Calu3 (cell line): ENCODE measurements around the gene MARCHF6. TPM values are rescaled to one million over a fixed set of nuclear protein-coding genes. Genes with fewer than 3 reads are reported as not detected.

Experiments
- BruUV-seq: library from RNA; stranded (reverse); fragments of 400-500 nt; replicated peaks from 2 replicates; lab custom pipeline; 2021; lab: Mats Ljungman, UMichigan
- CTCF ChIA-PET: fragments of 300-600 bp; sonication (Branson Sonifier 250); formaldehyde crosslinking; loops from one replicate; lab custom pipeline; 2022; ENCODE audit warnings: antibody characterized with exemption; lab: Charles Lee
- DNase-seq: peaks from one replicate; pipeline ENCODE4 v3.0.0; 2022
- H3K27ac Mint-ChIP-seq: one replicate; pipeline ENCODE4 v1.8.0; 2022; ENCODE audit warnings: mixed read lengths; ENCODE audit not compliant: unreplicated experiment
- H3K27me3 Mint-ChIP-seq: one replicate; pipeline ENCODE4 v1.8.0; 2022; ENCODE audit warnings: mixed read lengths; ENCODE audit not compliant: unreplicated experiment
- H3K36me3 Mint-ChIP-seq: one replicate; pipeline ENCODE4 v1.8.0; 2022; ENCODE audit warnings: mild to moderate bottlenecking, moderate library complexity, mixed read lengths; ENCODE audit not compliant: insufficient read depth, unreplicated experiment
- H3K4me1 Mint-ChIP-seq: one replicate; pipeline ENCODE4 v1.8.0; 2022; ENCODE audit warnings: mild to moderate bottlenecking, low read depth, mixed read lengths; ENCODE audit not compliant: unreplicated experiment
- H3K4me3 Mint-ChIP-seq: one replicate; pipeline ENCODE4 v1.8.0; 2022; ENCODE audit warnings: mild to moderate bottlenecking, low read depth, moderate library complexity, mixed read lengths; ENCODE audit not compliant: unreplicated experiment
- H3K9me3 Mint-ChIP-seq: one replicate; pipeline ENCODE4 v1.8.0; 2022; ENCODE audit warnings: low read depth, mixed read lengths; ENCODE audit not compliant: unreplicated experiment
- CTCF ChIP-seq: fragments of 200-600 bp; IDR thresholded peaks from one replicate; pipeline ENCODE4 v1.8.0; 2022; ENCODE audit warnings: antibody characterized with exemption; ENCODE audit not compliant: unreplicated experiment
- intact Hi-C: fragments of 100-400 bp; cut with micrococcal nuclease; formaldehyde crosslinking; loops from one replicate; pipeline ENCODE4 v1.10.0; 2022; ENCODE audit not compliant: unreplicated experiment
- total RNA-seq: library from RNA; stranded (reverse); gene quantifications from 2 replicates; pipeline ENCODE4 v1.2.3, GENCODE V29; 2022

MARCHF6 gene
- total RNA-seq, 1 experiment from 2014 or later, result 160 TPM

- CTCF ChIA-PET, result interaction anchor here (1.0 kb wide), 1 partner anchor 23 kb away, joined by 3 read pairs; the partner anchor contains the start of gene MARCHF6
- peaks cover 10% of the 10 kb centered on the region for H3K36me3 Mint-ChIP-seq
- no peak overlapping the region for H3K27ac Mint-ChIP-seq
- TF ChIP-seq CTCF, result no peak
- intact Hi-C loops, result no loop called here
- BruUV-seq, result no TSS peak
- H3K27me3 Mint-ChIP-seq, result peaks cover 56% of the 10 kb centered on the region
- H3K4me1 Mint-ChIP-seq, result no peaks in the 10 kb centered on the region
- no peak for DNase-seq
- no peak overlapping the region for H3K4me3 Mint-ChIP-seq
- no peaks in the 10 kb centered on the region for H3K9me3 Mint-ChIP-seq
These were observed 22.8 kb upstream of the MARCHF6 start for GRCh38 chr5:10330511-10331230.

- CTCF ChIA-PET, result interaction anchor here (1.0 kb wide), 1 partner anchor 22 kb away, joined by 3 read pairs; the partner anchor contains the start of gene MARCHF6
These were observed 22.1 kb upstream of the MARCHF6 start for GRCh38 chr5:10331341-10331796.

GRCh38 chr5:10332301-10332700, 21.2 kb upstream of the MARCHF6 start:
- CTCF ChIA-PET, result no interaction called here
- Mint-ChIP-seq H3K27ac (no peak overlapping the region), H3K36me3 (peaks cover 10% of the 10 kb centered on the region), H3K9me3 (no peaks in the 10 kb centered on the region), H3K27me3 (peaks cover 56% of the 10 kb centered on the region), H3K4me3 (no peak overlapping the region), H3K4me1 (no peaks in the 10 kb centered on the region)
- DNase-seq, result no peak
- intact Hi-C loops, result no loop called here
- no peak for TF ChIP-seq CTCF
- BruUV-seq, result no TSS peak

More at GRCh38 chr5:10331341-10331796, 22.1 kb upstream of the MARCHF6 start:
- intact Hi-C loops, result no loop called here
- no peaks in the 10 kb centered on the region for H3K4me1 Mint-ChIP-seq
- no TSS peak for BruUV-seq
- DNase-seq, result no peak
- no peak overlapping the region for H3K4me3 Mint-ChIP-seq
- no peak for TF ChIP-seq CTCF
- peaks cover 56% of the 10 kb centered on the region for H3K27me3 Mint-ChIP-seq
- H3K9me3 Mint-ChIP-seq, result no peaks in the 10 kb centered on the region
- no peak overlapping the region for H3K27ac Mint-ChIP-seq
- peaks cover 10% of the 10 kb centered on the region for H3K36me3 Mint-ChIP-seq

GRCh38 chr5:10333154-10334006, 20.1 kb upstream of the MARCHF6 start:
- Mint-ChIP-seq H3K4me1 (no peaks in the 10 kb centered on the region), H3K27ac (no peak overlapping the region), H3K27me3 (peaks cover 56% of the 10 kb centered on the region), H3K4me3 (peak overlapping the region; percentile 84), H3K9me3 (no peaks in the 10 kb centered on the region), H3K36me3 (peaks cover 10% of the 10 kb centered on the region)
- intact Hi-C loops, result no loop called here
- TF ChIP-seq CTCF, result no peak
- peak; percentile 59 for DNase-seq
- CTCF ChIA-PET, result interaction anchor here (0.7 kb wide), 1 partner anchor 218 kb away, joined by 3 read pairs; no protein-coding TSS in a partner anchor
- BruUV-seq, result no TSS peak
